GM19395 (cell line): Measurements from ENCODE around the gene CMTM5.
"Not testable (repeated sequence)": the region's sequence is repeated elsewhere in the genome, so short reads cannot be mapped to it uniquely, and the experiment has no call there.

Experiments used
- ATAC-seq: cut with Tn5 transposase; IDR thresholded peaks from one replicate; pipeline ENCODE4 v1.9.1; 2021; ENCODE audit warnings: mild to moderate bottlenecking, moderate library complexity; ENCODE audit not compliant: unreplicated experiment

CMTM5 gene

DNA sequence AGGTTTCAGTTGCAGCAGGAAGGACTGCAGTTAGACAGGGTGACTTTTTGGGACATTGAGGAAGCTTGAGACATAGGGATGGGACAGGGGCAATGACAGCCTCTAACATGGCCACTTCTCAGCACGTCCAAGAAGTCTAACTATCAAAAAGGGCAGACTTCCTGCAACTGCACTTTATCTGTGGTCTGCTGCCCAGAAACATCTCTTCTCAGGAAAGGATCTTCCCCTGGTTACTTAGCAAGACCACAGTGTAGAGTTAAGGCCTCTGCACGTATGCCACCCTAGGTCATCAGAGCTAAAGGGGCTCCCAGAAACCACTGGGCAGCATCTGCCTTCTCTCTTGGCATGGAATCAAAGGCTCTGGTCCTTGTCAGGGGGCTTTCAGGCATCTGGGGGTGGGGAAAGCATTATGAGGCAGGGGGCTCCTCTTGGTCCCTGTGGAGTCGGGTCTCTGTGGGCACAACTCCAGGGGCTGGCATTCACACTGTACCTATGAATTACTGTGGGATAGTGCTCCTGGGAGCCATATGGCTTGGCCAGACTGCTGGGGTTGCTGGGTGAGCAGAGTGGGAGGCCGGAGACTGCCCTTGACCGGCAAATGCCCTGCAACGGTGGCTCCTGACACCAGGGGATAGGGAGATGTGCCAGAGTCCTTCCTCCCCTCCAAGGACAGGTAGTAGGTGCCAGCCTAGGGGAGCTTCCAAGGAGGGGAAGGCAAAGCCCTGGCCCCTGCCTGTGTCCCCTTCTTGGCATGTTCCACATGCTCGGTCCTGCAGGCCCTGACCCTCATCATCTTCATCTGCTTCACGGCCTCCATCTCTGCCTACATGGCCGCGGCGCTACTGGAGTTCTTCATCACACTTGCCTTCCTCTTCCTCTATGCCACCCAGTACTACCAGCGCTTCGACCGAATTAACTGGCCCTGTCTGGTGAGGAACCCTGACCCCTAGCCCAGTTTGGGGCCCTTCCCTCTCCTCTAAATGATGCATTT is 1.0 kb downstream of the CMTM5 start:
- no peak for ATAC-seq

DNA sequence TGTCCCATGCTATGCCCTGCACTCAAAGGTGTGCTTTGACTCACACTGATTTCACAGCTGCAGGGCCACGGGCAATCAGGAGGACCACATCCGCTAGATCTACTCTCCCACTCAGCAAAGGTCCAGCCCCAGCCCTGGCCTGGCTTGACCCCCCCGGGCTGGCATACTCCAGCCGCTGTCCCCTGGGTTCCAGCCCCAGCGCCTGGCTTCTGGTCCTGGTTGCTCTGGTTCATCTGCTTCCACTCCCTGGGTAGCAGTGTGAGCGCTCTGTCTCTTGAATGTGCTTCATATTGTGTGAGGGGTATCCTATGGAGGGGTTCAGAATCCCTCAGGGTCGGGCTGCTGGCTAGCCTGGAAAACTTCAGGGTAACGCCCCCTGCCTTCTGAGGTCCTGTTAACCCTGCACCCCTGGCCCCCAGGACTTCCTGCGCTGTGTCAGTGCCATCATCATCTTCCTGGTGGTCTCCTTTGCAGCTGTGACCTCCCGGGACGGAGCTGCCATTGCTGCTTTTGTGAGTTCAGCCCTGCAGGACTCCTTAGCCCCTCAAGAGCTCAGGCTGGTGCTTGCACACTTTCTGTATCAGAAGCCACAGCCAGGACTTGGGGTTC is 1.9 kb downstream of the CMTM5 start:
- no peak for ATAC-seq

GRCh38 chr14:23379366-23380196 is 2.7 kb downstream of the CMTM5 start:
- no peak for ATAC-seq

DNA sequence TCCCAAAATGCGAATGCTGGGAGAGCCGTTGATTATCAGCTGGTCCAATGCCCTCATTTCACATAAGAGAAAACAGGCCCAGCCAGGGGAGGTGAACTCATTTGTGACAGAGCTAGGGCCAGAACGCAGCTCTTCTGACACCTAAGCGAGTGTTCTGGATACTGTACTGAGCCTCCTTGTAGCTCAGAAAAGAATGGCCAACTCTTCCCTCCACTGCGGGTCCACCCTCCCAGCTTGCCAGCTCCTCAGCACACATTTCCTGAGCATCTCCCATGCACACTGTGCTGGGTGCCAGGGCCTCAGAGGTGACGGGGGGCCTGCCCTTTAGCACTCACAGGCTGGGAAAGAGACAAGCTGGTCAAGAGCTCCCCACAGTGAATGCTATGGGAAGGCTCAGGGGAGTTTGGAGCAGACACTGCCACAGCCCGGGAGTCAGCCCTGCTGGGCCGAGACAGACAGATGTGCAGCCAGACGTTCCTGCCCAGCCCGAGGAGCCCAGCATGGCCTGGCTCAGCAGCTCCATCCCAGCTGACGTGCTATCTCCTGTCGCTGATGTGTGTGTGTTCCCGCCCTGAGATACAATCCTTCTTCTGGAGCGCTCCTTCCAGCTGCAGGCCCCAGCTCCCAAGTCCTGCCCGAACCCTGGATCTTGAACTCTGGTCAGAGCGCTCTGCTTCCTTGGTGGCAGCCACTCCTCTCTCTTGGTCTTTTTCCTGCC is 3.5 kb downstream of the CMTM5 start:
- ATAC-seq = no peak

GRCh38 chr14:23380976-23381375 is 4.1 kb downstream of the CMTM5 start:
- no peak for ATAC-seq

- ATAC-seq = no peak
Observed at GRCh38 chr14:23381871-23382270, 5.0 kb downstream of the CMTM5 start.

DNA sequence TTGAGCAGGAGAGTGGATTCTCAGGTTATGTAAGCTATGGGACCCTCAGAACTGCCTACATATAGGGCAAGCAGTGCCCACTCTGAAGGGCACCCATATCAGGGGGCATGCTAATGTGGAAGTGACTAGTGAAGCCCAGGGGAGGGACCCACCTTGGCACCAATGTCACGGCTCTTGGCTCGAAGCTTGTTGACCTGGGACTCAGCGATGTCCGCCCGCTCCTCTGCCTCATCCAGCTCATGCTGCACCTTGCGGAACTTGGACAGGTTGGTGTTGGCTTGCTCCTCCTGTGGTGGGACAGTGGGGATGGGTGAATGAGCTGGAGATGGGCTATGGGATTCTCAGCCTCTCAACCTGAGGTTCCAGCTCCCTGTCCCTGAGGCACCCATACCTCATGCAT is 5.4 kb downstream of the CMTM5 start:
- ATAC-seq = no peak

- no peak for ATAC-seq
Observed at GRCh38 chr14:23382731-23383440, 6.0 kb downstream of the CMTM5 start.

DNA sequence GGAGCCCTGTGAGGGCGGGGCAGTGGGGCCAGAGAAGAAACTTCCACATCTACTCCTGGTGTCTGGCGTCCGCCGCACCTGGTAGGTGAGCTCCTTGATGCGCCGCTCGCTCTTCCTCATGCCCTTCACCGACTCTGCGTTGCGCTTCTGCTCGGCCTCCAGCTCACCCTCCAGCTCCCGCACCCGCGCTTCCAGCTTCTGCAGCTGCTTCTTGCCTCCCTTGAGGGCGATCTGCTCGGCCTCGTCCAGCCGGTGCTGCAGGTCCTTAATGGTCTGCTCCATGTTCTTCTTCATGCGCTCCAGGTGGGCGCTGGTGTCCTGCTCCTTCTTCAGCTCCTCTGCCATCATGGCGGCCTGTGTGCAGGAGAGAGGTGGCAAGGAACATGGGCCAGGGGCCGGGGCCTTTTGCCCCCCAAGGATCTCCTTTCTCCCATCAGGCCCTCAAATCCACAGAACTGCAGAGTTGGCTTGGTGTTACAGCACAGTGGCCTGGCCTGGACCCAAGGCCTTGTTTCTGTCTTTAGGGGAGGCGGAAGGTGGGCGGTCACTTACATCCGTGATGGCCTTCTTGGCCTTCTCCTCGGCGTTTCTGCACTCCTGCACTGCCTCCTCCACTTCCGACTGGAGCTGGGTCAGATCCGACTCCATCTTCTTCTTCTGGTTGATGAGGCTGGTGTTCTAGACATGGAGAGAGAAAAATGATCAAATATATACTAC is 7.7 kb downstream of the CMTM5 start:
- no peak for ATAC-seq

GRCh38 chr14:23385244-23385641 is 8.4 kb downstream of the CMTM5 start:
- ATAC-seq = no peak

GRCh38 chr14:23385642-23386265 is 8.9 kb downstream of the CMTM5 start:
- ATAC-seq = no peak

DNA sequence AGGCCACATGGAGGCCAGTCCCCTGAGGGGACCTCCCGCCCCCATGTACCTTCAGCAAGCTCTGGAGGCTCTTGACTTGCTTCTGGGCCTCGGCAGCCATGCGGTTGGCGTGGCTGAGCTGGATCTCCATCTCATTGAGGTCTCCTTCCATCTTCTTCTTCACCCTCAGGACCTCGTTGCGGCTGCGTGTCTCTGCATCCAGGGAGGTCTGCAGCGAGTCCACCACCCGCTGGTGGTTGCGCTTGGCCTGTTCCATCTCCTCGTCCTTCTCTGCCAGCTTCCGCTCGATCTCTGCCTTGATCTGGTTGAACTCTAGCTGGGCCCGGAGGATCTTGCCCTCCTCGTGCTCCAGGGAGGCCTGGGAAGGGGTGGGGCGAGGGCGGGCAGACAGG is 9.4 kb downstream of the CMTM5 start:
- ATAC-seq = not testable (repeated sequence)

DNA sequence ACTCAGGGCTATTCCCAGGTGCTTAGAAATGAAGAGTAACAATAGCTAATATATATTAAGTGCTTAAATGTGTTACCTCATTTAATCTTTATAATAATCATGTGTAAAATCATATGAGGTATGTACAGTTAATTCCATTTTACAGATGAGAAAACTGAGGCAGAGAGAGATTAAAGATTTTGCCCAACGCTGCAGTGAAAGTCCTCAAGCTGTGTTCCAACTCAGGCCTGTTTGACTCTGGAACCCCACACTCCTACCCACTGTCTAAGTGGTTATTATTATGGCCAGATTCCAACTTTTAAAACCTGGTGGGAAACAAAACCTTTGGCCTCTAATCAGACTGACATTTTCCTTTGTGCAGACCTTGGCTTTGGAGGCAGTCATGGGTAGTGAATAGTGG is 10.2 kb downstream of the CMTM5 start:
- no peak for ATAC-seq

DNA sequence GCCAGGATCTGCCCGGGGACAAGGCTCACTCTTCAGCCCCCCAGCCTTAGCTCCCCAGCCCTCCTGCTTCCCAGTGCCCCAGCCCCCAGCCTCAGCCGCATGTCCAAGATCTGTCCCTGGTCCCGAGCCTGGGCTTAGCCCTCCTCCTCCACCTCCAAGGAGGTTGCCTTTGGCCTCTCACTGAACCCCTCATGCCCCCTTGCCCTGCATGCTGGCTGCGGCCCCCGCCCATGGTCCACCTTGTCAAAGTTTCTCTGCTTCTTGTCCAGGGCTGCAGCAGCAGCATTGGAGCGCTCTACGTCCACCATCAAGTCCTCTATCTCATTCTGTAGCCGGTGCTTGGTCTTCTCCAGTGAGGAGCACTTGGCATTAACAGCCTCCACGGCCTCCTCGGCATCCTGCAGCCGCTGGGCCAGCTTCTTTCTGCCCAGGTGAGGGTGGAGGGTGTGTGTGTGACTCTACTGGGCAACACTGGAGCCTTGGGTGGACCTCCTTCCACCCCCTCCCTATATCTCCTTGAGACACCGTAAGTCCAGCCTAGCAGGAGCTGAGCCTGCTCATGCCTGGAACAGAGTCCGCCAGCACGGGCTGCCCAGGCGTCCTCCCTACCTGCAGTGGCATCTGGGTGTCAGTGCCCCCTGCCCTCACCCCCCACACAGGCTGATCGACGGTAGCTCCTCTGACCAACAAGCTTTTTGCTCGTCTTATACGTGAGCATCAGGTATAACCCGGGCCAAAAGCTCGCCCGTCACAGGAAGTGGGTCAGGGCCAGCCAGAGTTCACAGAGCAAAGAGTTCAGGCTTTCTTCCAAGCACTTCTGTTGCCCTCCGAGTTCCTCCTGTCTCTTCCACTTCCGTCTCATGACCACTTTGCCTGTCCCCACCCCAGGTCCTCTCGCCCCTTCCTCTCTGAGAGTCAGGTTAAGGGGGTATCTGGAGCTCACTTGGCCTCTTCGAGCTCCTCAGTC is 11.4 kb downstream of the CMTM5 start:
- no peak for ATAC-seq

GRCh38 chr14:23388996-23389395 is 12.2 kb downstream of the CMTM5 start:
- ATAC-seq = no peak

- ATAC-seq = no peak
Observed at GRCh38 chr14:23389396-23389795, 12.6 kb downstream of the CMTM5 start.

- not testable (repeated sequence) for ATAC-seq
Observed at GRCh38 chr14:23389871-23390270, 13.0 kb downstream of the CMTM5 start.

DNA sequence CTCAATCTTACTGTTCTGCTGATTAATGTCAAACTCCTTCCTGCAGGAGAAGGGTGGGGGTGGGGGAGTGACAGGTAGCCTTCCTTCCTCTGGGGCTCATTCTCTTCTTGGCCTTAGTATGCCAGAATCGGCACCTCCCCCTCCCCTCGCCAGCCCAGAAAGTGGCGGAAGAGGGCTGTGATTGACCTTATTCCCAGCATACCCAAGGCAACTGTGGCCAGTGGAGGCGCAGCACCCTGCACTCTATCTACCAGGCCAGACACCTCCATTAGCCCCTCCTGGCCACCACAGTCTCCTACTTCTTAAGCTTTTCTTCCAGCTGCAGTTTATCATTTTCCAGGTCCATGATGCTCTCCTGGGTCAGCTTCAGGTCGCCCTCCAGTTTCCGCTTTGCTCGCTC is 15.8 kb downstream of the CMTM5 start:
- no peak for ATAC-seq
